GM19239 (cell line): ENCODE data around the gene FRS2.

Source experiments
- DNase-seq: peaks from one replicate; pipeline ENCODE4 v3.0.0; 2011; ENCODE audit warnings: low spot score; ENCODE audit not compliant: insufficient read length
- FAIRE-seq: peaks from 2 replicates; lab custom pipeline; 2011; peaks lifted over from hg19 to GRCh38; lab: Jason Lieb, UNC

The FRS2 gene

GRCh38 chr12:69459477-69459876 lies 10.7 kb upstream of the FRS2 start:
- no peak for FAIRE-seq
- DNase-seq: no peak

- FAIRE-seq (no peak), DNase-seq (no peak)
Measured at GRCh38 chr12:69464428-69464827, 5.8 kb upstream of the FRS2 start.

- no peak for FAIRE-seq
- no peak for DNase-seq
Measured at GRCh38 chr12:69466867-69467266, 3.3 kb upstream of the FRS2 start.

GRCh38 chr12:69467366-69467765 lies 2.8 kb upstream of the FRS2 start:
- no peak for DNase-seq
- peak; percentile 72 for FAIRE-seq

- DNase-seq: no peak
- no peak for FAIRE-seq
Measured at GRCh38 chr12:69468237-69469026, 1.8 kb upstream of the FRS2 start.

- DNase-seq (no peak), FAIRE-seq (no peak)
Measured at GRCh38 chr12:69469854-69470188, 367 bp upstream of the FRS2 start.

GRCh38 chr12:69471076-69471430 lies 865 bp downstream of the FRS2 start:
- FAIRE-seq (no peak), DNase-seq (no peak)

GRCh38 chr12:69471667-69472385 lies 1.6 kb downstream of the FRS2 start:
- FAIRE-seq (peak; percentile 48), DNase-seq (no peak)

GRCh38 chr12:69473262-69473661 lies 3.1 kb downstream of the FRS2 start:
- DNase-seq (no peak), FAIRE-seq (no peak)

GRCh38 chr12:69474456-69474855 lies 4.3 kb downstream of the FRS2 start:
- DNase-seq (no peak), FAIRE-seq (no peak)

- DNase-seq: no peak
- no peak for FAIRE-seq
Measured at GRCh38 chr12:69475237-69475975, 5.2 kb downstream of the FRS2 start.

GRCh38 chr12:69476276-69477017 lies 6.3 kb downstream of the FRS2 start:
- FAIRE-seq (no peak), DNase-seq (no peak)

GRCh38 chr12:69479675-69480074 lies 9.5 kb downstream of the FRS2 start:
- FAIRE-seq (no peak), DNase-seq (no peak)

GRCh38 chr12:69480698-69481097 lies 10.5 kb downstream of the FRS2 start:
- FAIRE-seq (no peak), DNase-seq (no peak)

- DNase-seq (no peak), FAIRE-seq (no peak)
Measured at GRCh38 chr12:69481133-69481532, 10.9 kb downstream of the FRS2 start.

- DNase-seq (no peak), FAIRE-seq (no peak)
Measured at GRCh38 chr12:69483700-69484099, 13.5 kb downstream of the FRS2 start.

- FAIRE-seq: no peak
- no peak for DNase-seq
Measured at GRCh38 chr12:69484428-69484827, 14.2 kb downstream of the FRS2 start.

GRCh38 chr12:69490920-69491643 lies 20.9 kb downstream of the FRS2 start:
- FAIRE-seq (no peak), DNase-seq (no peak)

GRCh38 chr12:69492739-69493138 lies 22.6 kb downstream of the FRS2 start:
- no peak for DNase-seq
- FAIRE-seq: no peak

- DNase-seq: no peak
- no peak for FAIRE-seq
Measured at GRCh38 chr12:69495071-69495470, 24.9 kb downstream of the FRS2 start.
